SKM-1 treated with dmso at 0.1 percent for 144 hours (cell line): Measurements from ENCODE around the gene KRAS.

Experiments
- DNase-seq: peaks from one replicate; lab custom pipeline; 2025; ENCODE audit not compliant: unreplicated experiment; lab: John Stamatoyannopoulos, UW

Gene KRAS

DNA sequence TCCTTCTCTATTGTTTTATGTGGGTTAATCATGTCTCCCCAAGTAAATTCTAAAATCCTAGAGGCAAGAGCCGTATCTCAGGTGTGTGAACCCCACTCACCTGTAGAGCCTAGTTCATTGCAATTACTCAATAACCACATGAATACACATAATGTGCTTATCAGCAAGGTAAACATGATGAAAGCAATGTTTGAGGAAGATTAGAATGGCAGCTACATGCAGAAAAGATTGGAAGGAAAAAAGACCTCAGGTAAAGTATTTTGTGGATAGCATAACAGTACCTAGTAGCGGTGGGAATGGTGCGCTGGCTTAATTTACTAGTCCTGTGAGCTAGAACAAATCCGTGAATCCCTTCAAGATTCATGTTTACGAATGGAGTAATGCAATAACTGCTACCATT is 5.3 kb upstream of the KRAS start:
- DNase-seq: no peak

DNA sequence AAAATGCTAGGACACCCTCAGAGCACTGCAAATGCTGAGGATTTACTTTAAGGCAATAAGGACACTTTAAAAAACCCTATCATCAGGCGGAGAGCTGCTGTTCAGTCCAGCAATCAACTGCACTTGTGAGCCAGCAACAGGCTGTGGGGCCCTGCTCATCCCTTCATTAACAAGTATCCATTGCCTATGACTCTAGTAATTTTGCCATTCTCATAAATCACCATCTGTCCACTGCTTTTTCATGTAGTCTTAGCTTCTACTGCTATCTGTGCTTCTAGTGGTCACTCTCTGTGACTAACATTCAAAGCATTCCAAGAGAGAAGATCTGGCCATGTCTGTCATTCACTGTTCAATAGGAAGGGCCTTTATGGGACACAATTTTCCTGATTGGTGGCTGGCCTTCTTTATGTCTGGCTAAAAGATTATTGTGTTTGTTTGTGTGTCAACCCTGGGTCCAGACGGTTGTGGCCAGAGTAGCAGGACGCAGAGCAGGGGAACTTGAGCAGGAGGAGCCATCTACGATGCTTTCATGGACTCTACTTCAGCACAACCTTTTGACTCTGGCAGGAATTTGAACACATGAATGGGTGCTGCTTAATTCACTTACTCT is 3.6 kb upstream of the KRAS start:
- DNase-seq: no peak

DNA sequence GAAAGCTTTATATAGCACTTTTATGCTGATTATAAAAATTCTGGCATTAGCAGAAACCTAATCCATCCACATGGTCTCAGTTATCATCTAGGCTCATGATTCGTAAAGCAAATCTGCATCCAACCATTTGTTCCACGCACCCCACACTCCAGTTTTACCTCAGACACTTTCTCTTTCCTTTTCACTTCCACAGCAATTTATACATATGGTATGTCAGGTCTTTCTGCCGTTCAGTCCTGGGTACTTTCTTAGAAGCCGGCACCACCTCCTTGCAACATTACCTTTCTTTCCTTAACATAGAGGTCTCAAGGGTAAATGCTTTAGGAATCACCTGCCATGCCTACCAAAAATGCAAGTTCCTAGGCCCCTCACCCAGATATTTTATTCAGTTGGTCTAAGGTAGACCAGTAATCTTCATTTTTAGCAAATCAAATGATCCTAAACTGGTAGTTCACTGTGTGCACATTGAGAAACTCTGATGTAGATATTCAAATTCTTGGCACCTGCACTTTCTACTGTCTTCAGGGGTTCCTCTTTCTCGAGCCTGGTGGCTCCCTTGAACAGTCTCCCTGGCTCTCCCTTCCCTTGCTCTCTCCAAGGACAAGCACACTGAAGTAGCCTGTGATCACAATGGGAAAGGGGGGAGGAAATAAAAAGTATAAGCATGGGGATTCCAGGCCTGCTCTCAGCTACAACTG is 2.8 kb upstream of the KRAS start:
- no peak for DNase-seq

DNA sequence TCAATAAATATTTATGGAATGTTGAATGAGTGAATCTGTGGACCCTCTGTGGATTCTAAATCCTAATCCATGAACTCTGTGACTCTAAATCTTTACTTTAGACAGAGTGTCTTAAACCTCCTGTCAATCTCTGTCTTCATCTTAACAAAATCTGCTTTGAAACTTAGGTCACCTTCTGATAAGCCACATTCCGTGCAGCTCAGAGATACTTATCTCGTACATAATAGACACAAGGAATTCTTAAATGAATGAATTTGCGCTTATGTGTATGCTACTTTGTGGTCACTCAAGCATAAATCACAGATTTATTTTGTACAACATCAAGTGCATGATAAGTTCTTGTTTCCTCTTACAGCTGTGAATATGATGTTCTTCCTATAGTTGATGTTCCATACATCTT is 2.2 kb upstream of the KRAS start:
- no peak for DNase-seq

DNA sequence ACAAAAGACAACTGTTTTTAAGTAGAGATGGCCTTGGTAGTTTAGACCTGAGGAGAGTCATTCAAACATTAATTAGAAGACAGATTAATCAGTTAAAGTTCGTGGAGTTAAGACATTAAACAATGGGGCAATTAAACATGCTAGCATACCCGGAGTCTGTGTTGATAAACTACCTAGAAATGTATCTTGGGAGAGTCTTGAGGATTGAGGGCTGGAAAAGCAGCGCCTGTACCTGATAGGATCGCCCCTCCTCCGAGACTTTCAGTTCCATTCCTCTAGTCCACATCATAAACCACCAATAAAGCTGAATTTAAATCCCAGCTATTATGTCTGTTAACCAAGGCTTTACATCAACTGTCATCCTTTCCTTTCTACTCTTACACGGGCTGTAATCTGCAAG is 1.0 kb upstream of the KRAS start:
- DNase-seq: no peak

DNA sequence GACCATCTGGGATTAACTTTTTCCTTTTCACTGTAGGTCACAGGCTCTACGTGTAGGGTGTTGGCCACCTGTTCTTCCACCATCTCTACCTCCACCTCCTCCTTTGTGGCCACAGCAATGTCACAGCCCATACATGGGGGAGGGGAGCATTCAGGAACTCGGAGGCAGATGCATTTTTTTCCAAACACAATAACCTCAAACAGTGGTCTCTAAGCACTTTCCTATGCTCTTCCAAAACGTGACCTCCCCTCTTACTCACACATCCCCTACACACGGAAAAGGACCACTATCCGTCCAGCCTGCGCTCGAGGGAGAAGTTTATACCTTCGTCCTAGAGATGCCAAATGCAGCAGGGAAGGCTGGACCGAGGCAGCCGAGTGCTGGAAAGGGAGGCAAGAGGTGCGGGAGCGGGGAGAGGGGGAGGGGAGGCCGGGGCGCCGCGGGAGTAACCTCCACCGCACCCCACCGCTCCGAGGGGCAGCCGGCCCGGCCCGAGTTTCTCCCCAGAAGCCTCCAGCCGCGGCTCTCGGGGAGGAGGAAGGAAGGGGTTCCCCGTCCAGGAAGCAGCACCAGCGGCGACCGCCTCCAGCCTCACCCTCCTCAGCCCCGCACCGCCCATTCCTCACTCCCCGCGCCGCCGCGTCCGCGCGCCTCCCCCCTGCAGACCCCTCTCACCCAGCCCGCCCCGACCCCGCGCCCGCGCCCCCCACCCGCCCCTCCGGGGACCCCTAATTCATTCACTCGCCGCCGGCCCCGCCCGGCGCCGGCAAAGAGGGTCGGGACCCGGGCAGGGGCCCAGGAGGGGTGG is 594 bp downstream of the KRAS start:
- peak; percentile 1 for DNase-seq

DNA sequence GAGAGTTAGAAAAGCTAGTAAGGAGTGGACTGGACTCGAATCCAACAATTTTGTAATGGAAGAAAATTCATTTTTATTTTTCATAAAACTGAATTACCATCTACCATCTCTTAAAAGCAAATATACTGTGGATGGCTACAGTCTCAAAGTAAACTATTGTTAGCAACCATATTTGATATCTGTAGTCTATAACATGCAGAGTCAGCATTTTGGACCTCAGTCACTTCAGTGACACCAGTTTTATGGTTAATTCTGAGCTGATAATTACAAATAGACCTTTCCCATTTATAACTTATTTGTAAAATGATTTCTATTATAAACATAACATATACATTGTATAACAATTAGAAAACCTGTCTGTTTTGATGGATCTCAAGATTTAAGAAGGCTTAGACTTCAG is 2.0 kb downstream of the KRAS start:
- no peak for DNase-seq

DNA sequence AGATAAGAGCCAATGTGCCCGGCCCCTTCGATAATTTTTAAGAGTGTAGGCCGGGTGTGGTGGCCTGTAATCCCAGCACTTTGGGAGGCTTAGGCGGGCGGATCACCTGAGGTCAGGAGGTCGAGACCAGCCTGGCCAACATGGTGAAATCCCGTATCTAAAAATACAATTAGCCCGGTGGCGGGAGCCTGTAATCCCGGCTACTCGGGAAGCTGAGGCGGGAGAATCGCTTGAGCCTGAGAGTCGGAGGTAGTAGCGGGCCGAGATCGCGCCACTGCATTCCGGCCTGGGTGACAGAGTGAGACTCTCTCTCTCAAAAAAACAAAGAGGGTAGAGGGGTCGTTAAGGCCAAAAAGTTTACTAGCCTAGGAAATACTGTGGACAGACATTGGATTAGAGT is 2.6 kb downstream of the KRAS start:
- no peak for DNase-seq

DNA sequence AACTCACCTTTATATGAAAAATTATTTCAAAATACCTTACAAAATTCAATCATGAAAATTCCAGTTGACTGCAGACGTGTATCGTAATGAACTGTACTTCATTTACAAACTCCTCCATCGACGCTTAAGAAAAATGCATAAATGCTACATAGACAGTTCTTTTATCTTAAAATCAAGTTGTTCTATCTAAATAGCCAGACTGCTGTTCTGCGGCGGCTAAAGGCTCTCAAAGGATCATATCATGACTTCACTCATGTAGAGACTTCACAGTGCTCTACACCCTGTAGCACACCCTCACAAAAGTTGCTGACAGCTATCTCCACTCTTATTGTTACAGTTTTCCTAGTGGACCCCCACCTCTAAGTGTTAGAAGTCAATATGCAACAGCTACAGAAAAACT is 5.2 kb downstream of the KRAS start:
- no peak for DNase-seq

DNA sequence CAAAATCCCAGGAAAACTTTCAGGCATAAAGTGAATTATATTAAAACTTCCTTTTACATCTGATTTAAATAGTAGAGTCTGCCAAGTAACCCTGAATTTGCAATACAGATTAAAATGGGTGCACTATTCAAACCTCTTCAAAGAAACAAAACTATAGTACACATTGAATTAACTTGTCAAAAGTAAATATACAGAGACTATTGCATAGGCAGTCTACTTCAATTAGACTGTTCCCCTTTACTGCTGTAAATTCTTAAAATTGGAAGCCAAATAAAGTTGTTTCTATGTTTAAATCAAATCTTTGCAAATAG is 7.1 kb downstream of the KRAS start:
- no peak for DNase-seq

DNA sequence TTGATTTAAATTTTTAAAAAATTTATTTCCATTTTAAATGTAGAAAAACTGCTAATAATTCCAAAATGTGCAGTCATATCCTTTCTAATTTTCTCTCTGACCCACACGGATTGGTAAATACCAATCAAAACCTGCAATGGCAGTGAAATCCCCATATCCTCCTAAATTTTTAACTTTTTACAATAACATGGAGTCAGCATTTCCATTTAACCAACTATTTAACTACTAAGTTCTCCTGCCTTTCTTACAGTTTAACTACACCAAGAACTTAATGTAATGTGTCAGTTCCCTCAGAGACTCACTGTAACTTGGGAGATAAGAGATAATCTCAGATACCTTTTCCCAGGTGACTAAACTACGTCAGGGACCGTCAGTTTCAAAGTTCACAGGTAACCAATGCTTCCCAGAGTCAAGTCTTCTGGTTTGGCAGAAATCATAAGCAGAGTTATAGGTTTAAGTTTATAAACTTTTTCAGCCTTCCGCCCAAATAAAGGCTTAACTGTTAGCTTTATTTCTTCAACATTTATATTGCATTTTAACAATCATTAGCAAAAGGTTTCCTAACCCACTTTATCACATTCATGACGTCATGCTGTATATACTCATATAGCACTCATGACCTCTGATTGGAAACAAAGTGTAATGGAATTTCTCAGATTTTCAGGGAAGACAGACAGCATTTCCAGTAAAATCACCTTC is 7.6 kb downstream of the KRAS start:
- no peak for DNase-seq

DNA sequence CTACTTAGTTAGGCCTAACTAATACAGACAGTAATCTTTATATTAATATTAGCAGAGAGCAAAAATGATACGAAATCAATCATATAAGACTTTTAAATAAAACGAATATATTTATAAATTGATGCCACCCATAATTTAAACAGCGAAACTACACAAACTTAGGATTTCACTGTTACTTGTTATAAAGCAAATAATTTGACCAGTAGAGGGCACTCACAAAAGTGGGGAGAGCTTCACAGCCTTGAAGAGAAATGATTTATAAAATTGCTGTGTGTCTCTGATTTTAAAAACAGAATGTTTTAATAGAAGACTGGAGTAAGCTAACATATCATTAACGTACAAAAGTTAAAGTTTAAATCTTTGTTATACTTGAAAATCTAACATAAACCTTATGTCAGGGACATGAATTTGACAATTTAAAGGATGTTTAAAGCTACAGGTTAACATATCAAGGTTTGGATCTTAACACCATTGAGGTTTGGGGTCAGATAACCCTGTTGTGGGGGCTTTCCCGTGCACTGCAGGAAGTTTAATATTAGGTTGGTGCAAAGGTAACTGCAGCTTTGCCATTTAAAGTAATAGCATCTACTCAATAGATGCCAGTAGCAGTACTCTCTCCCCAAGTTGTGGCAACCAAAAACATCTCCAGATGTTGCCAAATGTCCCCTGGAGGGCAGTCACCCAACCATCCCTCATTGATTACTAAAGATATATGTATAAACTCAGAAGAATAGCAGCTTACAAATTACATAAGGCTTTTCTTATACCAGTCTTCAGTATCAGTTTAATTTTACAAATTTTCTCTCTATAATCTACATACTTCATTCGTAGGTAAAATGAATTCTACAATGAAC is 9.3 kb downstream of the KRAS start:
- DNase-seq: peak; percentile 4

DNA sequence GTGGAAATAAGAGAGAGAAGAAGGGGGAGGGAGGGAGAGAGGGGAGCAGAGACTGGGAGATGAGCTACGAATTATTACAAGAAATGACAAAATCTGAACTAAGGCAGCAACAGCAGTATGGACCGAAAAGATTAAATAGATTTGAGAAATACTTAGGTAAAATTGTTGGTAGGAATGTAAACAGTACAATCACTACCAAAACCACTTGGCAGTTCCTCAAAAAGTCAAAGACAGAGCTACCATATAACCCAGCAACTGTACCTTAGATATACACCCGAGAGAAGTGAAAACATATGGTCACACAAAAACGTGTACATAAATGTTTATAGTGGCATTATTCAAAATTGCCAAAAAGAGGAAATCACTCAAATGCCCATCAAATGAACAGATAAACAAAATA is 14.1 kb downstream of the KRAS start:
- no peak for DNase-seq

DNA sequence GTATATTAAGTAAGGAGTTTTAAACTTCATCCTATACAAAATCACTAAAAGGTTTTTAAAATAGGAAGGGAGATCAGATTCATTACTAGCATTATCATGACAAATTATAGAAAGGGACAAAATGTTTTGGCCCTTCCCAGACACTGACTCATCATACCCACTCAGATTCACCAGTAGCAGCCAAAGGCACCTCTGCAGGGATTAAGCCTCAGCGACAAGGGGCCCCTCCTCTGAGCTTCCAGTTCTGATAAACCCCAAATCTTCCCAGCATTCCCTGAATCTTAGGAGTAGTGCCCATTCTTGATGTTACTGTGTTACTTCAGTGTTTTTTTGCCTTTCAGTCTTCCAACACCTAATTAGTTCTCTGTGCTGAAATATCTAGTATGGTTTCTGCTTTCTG is 14.5 kb downstream of the KRAS start:
- DNase-seq: no peak

DNA sequence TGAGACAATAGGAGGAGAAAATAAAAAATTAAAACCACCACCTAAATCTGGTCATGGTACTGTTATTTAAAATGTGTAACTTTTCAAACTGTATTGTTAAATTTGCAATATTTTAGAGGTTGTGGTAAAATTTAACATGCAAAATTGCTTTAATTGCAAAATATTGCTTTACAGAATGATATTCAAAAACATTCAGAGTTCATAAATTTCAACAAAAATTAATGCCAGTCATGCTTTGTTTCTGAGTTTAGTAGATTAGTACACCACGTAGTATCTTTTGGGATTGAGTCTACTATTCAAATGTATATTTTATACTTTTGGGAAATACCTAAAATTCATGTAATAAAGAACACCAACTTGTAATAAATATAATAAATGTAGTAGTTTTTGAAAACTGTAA is 37.4 kb downstream of the KRAS start:
- no peak for DNase-seq

DNA sequence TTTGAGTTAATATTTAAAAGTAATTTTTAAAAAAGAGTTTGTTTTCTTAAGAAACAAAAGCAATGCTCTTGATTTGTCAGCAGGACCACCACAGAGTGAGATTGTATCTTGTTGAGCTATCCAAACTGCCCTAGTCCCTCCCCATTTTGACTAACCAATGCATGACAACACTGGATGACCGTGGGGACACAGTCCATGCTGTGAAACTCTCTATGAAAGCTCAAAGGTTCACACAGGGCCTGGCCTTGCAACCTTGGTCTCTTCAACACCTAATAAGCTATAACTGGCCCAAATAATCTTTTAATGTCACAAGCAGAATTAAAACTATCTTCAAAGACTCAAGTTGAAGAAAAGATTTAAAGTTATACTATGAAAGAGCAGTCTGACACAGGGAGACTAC is 42.2 kb downstream of the KRAS start:
- DNase-seq: no peak

DNA sequence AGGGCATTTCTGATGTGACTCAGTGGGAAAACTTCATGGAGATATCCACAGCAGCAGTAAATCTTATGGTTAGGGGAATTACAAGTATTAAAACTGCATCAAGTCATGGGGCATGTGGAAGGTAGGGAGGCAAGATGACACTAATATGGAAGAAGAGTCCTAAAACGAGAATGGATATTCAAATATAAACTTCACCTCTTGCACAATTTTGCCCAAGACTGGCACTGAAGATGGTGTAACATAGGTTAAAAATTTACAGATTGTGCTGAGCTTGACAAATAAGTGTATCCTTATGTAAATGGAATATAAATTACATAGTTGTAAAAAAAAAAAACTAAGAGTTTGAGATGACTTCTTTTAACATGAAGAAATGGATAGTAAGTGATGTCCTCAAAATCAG is 42.9 kb downstream of the KRAS start:
- DNase-seq: no peak

DNA sequence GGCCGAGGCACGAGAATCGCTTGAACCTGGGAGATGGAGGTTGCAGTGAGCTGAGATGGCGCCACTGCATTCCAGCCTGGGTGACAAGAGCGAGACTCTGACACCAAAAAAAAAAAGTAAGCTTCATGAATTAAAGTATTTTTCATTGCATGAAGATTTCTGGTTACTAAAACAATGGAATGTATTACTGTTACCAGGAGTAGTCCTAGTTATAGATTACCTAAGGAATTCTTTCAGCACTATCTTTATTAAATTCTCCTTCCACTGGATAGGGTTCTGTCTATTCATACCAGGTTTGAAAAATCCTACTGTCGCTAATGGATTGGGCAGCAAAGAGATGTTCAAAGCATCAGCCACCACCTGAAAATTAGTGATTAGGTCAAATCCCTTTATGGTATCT is 43.3 kb downstream of the KRAS start:
- no peak for DNase-seq

DNA sequence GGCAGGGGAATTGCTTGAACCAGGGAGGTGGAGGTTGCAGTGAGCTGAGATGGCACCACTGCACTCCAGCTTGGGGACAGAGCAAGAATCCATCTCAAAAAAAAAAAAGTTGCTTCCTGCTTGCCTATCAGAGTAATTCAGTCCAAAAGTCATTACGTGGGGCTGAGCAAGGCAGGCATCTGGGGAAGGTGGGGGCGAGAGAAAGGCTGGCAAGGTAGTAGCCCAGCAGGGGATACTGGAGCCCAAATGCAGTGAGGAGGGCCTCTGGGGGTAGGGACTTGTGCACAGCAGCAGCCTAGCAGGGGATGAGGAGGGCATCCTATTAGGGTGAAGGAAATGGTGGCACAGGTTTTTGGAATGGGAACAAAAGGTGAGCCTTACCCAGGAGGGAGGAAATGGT is 48.6 kb downstream of the KRAS start:
- no peak for DNase-seq

DNA sequence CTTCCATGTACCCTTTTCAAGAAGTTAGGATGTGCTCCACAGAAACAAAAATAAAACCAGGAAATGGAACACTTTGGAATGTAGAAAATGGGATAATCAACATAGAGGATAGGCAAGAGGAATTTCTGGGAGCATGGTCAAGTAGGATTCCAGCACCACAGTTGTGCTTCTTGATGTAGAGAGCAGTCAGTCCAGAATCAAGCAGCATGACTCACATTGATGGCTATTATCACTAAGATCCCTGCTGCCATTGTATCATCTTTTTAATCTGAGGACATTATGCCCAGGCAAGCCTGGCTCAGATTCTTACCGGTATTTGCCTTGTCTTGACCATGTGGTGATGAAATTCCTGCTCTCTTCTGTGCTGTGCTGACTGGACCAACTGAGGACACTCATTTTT is 50.0 kb downstream of the KRAS start:
- DNase-seq: no peak

DNA sequence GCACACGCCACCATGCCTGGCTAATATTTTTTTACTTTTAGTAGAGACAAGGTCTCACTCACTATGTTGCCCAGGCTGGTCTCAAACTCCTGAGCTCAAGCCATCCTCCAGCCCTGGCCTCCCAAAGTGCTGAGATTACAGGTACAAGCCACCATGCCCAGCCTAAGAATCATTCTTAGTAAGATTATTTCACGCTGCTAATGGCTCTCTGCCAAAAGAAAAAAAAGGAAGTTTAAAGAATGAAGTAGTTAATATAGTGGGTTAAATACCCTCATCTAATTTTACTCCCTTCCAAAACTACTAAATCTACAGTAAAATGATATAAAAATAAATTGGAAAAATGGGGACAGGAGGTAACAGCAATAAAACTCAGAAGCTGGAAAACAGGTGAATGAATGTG is 53.1 kb downstream of the KRAS start:
- no peak for DNase-seq
